ENCODE measurements around the gene PLAU. TPM values are rescaled to one million over a fixed set of nuclear protein-coding genes. Genes with fewer than 3 reads are reported as not detected.
"Not testable (repeated sequence)": the region's sequence is repeated elsewhere in the genome, so short reads cannot be mapped to it uniquely, and the experiment has no call there.

PLAU gene
- total RNA-seq, 1 experiment from 2014 or later, result 1,582 TPM

- ChIA-PET CTCF (interaction anchor here (2.0 kb wide), 1 partner anchor 24 kb away, joined by 8 read pairs; no protein-coding TSS in a partner anchor), POLR2A (ENCODE audit: unreplicated experiment) (no interaction called here)
- no peak for TF ChIP-seq EZH2 (IDR thresholded peaks at IDR 0.05; ENCODE audit: low read length, unreplicated experiment)
- TF ChIP-seq CTCF (conservative IDR thresholded peaks at IDR 0.05; ENCODE audit: low read depth, low read length), result no peak
- TF ChIP-seq EZH2phosphoT487 (IDR thresholded peaks at IDR 0.05; ENCODE audit: borderline replicate concordance, low read length), result no peak
- BruUV-seq (replicated peaks), result no TSS peak
- Histone ChIP-seq H3K27ac (ENCODE audit: low read length) (peak overlapping the region; percentile 73; the same call in 1 of the 2 replicates), H3K4me1 (ENCODE audit: insufficient read depth, low read length) (peaks cover 27% of the 10 kb centered on the region), H3K27me3 (ENCODE audit: low read length) (no peaks in the 10 kb centered on the region), H4K20me1 (ENCODE audit: low read length) (no peaks in the 10 kb centered on the region), H3F3A (ENCODE audit: low read length, unreplicated experiment) (peaks cover 10% of the 10 kb centered on the region), H3K36me3 (ENCODE audit: low read depth, low read length) (no peaks in the 10 kb centered on the region), H3K4me3 (ENCODE audit: low read length) (no peak overlapping the region), H3K9me2 (replicated peaks; ENCODE audit: low read length) (no peaks in the 10 kb centered on the region), H3K79me2 (ENCODE audit: low read length) (no peaks in the 10 kb centered on the region), H2AFZ (ENCODE audit: low read length) (no peak overlapping the region), H3K4me2 (ENCODE audit: low read length) (no peak overlapping the region), H3K9ac (ENCODE audit: low read length) (no peak overlapping the region), H3K9me3 (ENCODE audit: low read length) (no peaks in the 10 kb centered on the region)
- no peak for ATAC-seq
- DNase-seq, result no peak
- intact Hi-C loops (cut with micrococcal nuclease), result no loop called here
These were observed 53.8 kb downstream of the PLAU start for GRCh38 chr10:73964743-73965142.

- H3K27ac ChIP-seq (ENCODE audit: low read length), result peak overlapping the region; percentile 73
- BruUV-seq (replicated peaks), result TSS peak; percentile 100
- H3K27me3 ChIP-seq (ENCODE audit: low read length); H3K36me3 ChIP-seq (ENCODE audit: low read depth, low read length); H3K9me3 ChIP-seq (ENCODE audit: low read length); H4K20me1 ChIP-seq (ENCODE audit: low read length); H3K9me2 ChIP-seq (replicated peaks; ENCODE audit: low read length); ATAC-seq; intact Hi-C loops (cut with micrococcal nuclease); H3K79me2 ChIP-seq (ENCODE audit: low read length): not testable (repeated sequence)
- peak overlapping the region; percentile 39 for H3K9ac ChIP-seq (ENCODE audit: low read length)
- H2AFZ ChIP-seq (ENCODE audit: low read length), result peak overlapping the region; percentile 62
- peak; percentile 64 for DNase-seq
- ChIA-PET POLR2A (ENCODE audit: unreplicated experiment) (interaction anchor here (0.5 to 2.3 kb wide), 5 partner anchors 28 to 61 kb away, joined by 3 to 27 read pairs (median 3); partner anchors contain the start of gene VCL), CTCF (interaction anchor here (0.8 to 2.3 kb wide), 6 partner anchors 9 to 116 kb away, joined by 3 to 10 read pairs (median 7); no protein-coding TSS in a partner anchor)
- H3K4me1 ChIP-seq (ENCODE audit: insufficient read depth, low read length), result peaks cover 27% of the 10 kb centered on the region
- H3K4me3 ChIP-seq (ENCODE audit: low read length), result peak overlapping the region; percentile 6
- H3K4me2 ChIP-seq (ENCODE audit: low read length), result peak overlapping the region; percentile 50
- H3F3A ChIP-seq (ENCODE audit: low read length, unreplicated experiment), result peaks cover 10% of the 10 kb centered on the region
These were observed 54.4 kb downstream of the PLAU start for GRCh38 chr10:73965267-73965889.

- no peaks in the 10 kb centered on the region for H4K20me1 ChIP-seq (ENCODE audit: low read length)
- no peaks in the 10 kb centered on the region for H3K36me3 ChIP-seq (ENCODE audit: low read depth, low read length)
- CTCF ChIA-PET, result interaction anchor here (0.5 to 2.3 kb wide), 12 partner anchors 9 to 613 kb away, joined by 3 to 10 read pairs (median 4); partner anchors contain the start of gene VCL
- TF ChIP-seq EZH2 (IDR thresholded peaks at IDR 0.05; ENCODE audit: low read length, unreplicated experiment) (no peak), CTCF (conservative IDR thresholded peaks at IDR 0.05; ENCODE audit: low read depth, low read length) (no peak), EZH2phosphoT487 (IDR thresholded peaks at IDR 0.05; ENCODE audit: borderline replicate concordance, low read length) (no peak)
- H3K27ac ChIP-seq (ENCODE audit: low read length), result peak overlapping the region; percentile 73
- BruUV-seq (replicated peaks), result TSS peak; percentile 99
- peak overlapping the region; percentile 39 for H3K9ac ChIP-seq (ENCODE audit: low read length)
- DNase-seq (peak; percentile 100), ATAC-seq (peak; percentile 98)
- H3K9me2 ChIP-seq (replicated peaks; ENCODE audit: low read length), result no peaks in the 10 kb centered on the region
- peaks cover 10% of the 10 kb centered on the region for H3F3A ChIP-seq (ENCODE audit: low read length, unreplicated experiment)
- no peaks in the 10 kb centered on the region for H3K27me3 ChIP-seq (ENCODE audit: low read length)
- H3K9me3 ChIP-seq (ENCODE audit: low read length), result no peaks in the 10 kb centered on the region
- POLR2A ChIA-PET (ENCODE audit: unreplicated experiment), result interaction anchor here (0.5 to 2.3 kb wide), 13 partner anchors 21 to 802 kb away, joined by 3 to 27 read pairs (median 4); partner anchors contain the start of gene VCL
- no peaks in the 10 kb centered on the region for H3K79me2 ChIP-seq (ENCODE audit: low read length)
- H3K4me3 ChIP-seq (ENCODE audit: low read length), result peak overlapping the region; percentile 6
- intact Hi-C loops (cut with micrococcal nuclease), result loop anchor here (1.0 to 2.0 kb wide), 5 partner anchors 31 to 115 kb away; partner anchors contain the start of gene PLAU
- H2AFZ ChIP-seq (ENCODE audit: low read length), result peak overlapping the region; percentile 62
- H3K4me2 ChIP-seq (ENCODE audit: low read length), result peak overlapping the region; percentile 50
- peaks cover 27% of the 10 kb centered on the region for H3K4me1 ChIP-seq (ENCODE audit: insufficient read depth, low read length)
These were observed 55.2 kb downstream of the PLAU start for GRCh38 chr10:73965890-73966768.
